C4-2B (cell line): ENCODE results near the gene RNF41.

Source experiments
- CTCF ChIP-seq: fragments of 450-650 bp; conservative IDR thresholded peaks from 2 replicates; pipeline ENCODE4 v1.5.1; 2017; ENCODE audit warnings: mild to moderate bottlenecking
- ZFX ChIP-seq: fragments of 450-650 bp; IDR thresholded peaks from 2 replicates; pipeline ENCODE4 v1.6.1; 2017

- TF ChIP-seq CTCF (no peak), ZFX (no peak)
Observed at GRCh38 chr12:56257071-56257470, 35.3 kb upstream of the RNF41 start.
